Measurements from ENCODE around the gene GDF10. TPM values are rescaled to one million over a fixed set of nuclear protein-coding genes. Genes with fewer than 3 reads are reported as not detected.

Gene GDF10
- total and polyA plus RNA-seq, 7 donors = 0.03 to 0.58 (median 0.14) TPM; not detected in 2

GRCh38 chr10:47296156-47296894 lies 3.7 kb upstream of the GDF10 start:
- TF ChIP-seq CTCF (IDR thresholded peaks at IDR 0.05) = no peak
- WGBS, 3 donors = 31 to 48% (median 41%) methylated on average over 12 of the region's 12 CpGs
- Histone ChIP-seq H3K4me1 (no peaks in the 10 kb centered on the region), H3K27me3 (ENCODE audit: insufficient read depth in 3 of 3, low read length in 2 of 3) (peaks cover 0 to 23% (median 0%) of the 10 kb centered on the region in 3 donors), H3K4me3 (no peak overlapping the region), H3K9me3 (no peaks in the 10 kb centered on the region), H3K27ac (no peak overlapping the region), H3K36me3 (ENCODE audit: insufficient read depth in 1 of 2, low read depth in 1 of 2) (no peaks in the 10 kb centered on the region)
- ATAC-seq (no peak), DNase-seq (no peak)
- intact Hi-C loops (cut with DNase I) = no loop called here

GRCh38 chr10:47296941-47297340 lies 3.1 kb upstream of the GDF10 start:
- H3K27ac ChIP-seq = no peak overlapping the region
- peaks cover 0 to 29% (median 0%) of the 10 kb centered on the region in 3 donors for H3K27me3 ChIP-seq (ENCODE audit: insufficient read depth in 3 of 3, low read length in 2 of 3)
- H3K9me3 ChIP-seq = no peaks in the 10 kb centered on the region
- no peak overlapping the region for H3K4me3 ChIP-seq
- ATAC-seq (no peak), DNase-seq (no peak)
- no peak for TF ChIP-seq CTCF (IDR thresholded peaks at IDR 0.05)
- intact Hi-C loops (cut with DNase I) = no loop called here
- H3K4me1 ChIP-seq = no peaks in the 10 kb centered on the region
- no peaks in the 10 kb centered on the region for H3K36me3 ChIP-seq (ENCODE audit: insufficient read depth in 1 of 2, low read depth in 1 of 2)
- 55 to 86% (median 71%) methylated on average over 1 of the region's 1 CpG for whole genome bisulfite sequencing, 3 donors

GRCh38 chr10:47297866-47298540 lies 2.0 kb upstream of the GDF10 start:
- no peak for TF ChIP-seq CTCF (IDR thresholded peaks at IDR 0.05)
- ATAC-seq (no peak), DNase-seq (no peak)
- peaks cover 0 to 34% (median 0%) of the 10 kb centered on the region in 3 donors for H3K27me3 ChIP-seq (ENCODE audit: insufficient read depth in 3 of 3, low read length in 2 of 3)
- no peaks in the 10 kb centered on the region for H3K9me3 ChIP-seq
- H3K4me3 ChIP-seq = no peak overlapping the region
- no peak overlapping the region for H3K27ac ChIP-seq
- no peaks in the 10 kb centered on the region for H3K4me1 ChIP-seq
- intact Hi-C loops (cut with DNase I) = no loop called here
- H3K36me3 ChIP-seq (ENCODE audit: insufficient read depth in 1 of 2, low read depth in 1 of 2) = no peaks in the 10 kb centered on the region
- WGBS, 3 donors = 85 to 90% (median 89%) methylated on average over 12 of the region's 12 CpGs

- H3K9me3 ChIP-seq = no peaks in the 10 kb centered on the region
- DNase-seq (no peak), ATAC-seq (no peak)
- H3K27me3 ChIP-seq (ENCODE audit: insufficient read depth in 3 of 3, low read length in 2 of 3) = peaks cover 0 to 34% (median 0%) of the 10 kb centered on the region in 3 donors
- H3K4me3 ChIP-seq = no peak overlapping the region
- TF ChIP-seq CTCF (IDR thresholded peaks at IDR 0.05) = no peak
- H3K4me1 ChIP-seq = no peaks in the 10 kb centered on the region
- H3K27ac ChIP-seq = no peak overlapping the region
- no peaks in the 10 kb centered on the region for H3K36me3 ChIP-seq (ENCODE audit: insufficient read depth in 1 of 2, low read depth in 1 of 2)
- intact Hi-C loops (cut with DNase I) = no loop called here
- WGBS, 3 donors = 77 to 88% (median 86%) methylated on average over 1 of the region's 1 CpG
Observed at GRCh38 chr10:47298715-47299114, 1.3 kb upstream of the GDF10 start.
